DMS153 (cell line): ENCODE results near the gene SEC31A.
"Not testable (repeated sequence)": the region's sequence is repeated elsewhere in the genome, so short reads cannot be mapped to it uniquely, and the experiment has no call there.

ENCODE experiments used
- DNase-seq: peaks from one replicate; lab custom pipeline; 2025; lab: John Stamatoyannopoulos, UW

Gene SEC31A

GRCh38 chr4:82892467-82892802 is 1.5 kb upstream of the SEC31A start:
- DNase-seq, result no peak

GRCh38 chr4:82891707-82892466 is 934 bp upstream of the SEC31A start:
- no peak for DNase-seq

- no peak for DNase-seq
Measured at GRCh38 chr4:82890528-82890900, 439 bp downstream of the SEC31A start.

GRCh38 chr4:82889287-82889686 is 1.7 kb downstream of the SEC31A start:
- no peak for DNase-seq

- no peak for DNase-seq
Measured at GRCh38 chr4:82886147-82886942, 4.6 kb downstream of the SEC31A start.

GRCh38 chr4:82885410-82885809 is 5.5 kb downstream of the SEC31A start:
- DNase-seq, result no peak

GRCh38 chr4:82868572-82868971 is 22.4 kb downstream of the SEC31A start:
- DNase-seq, result no peak

GRCh38 chr4:82866706-82867385 is 24.1 kb downstream of the SEC31A start:
- DNase-seq, result no peak

- DNase-seq, result not testable (repeated sequence)
Measured at GRCh38 chr4:82866033-82866432, 24.9 kb downstream of the SEC31A start.

GRCh38 chr4:82865592-82865991 is 25.4 kb downstream of the SEC31A start:
- no peak for DNase-seq

- no peak for DNase-seq
Measured at GRCh38 chr4:82864336-82864979, 26.5 kb downstream of the SEC31A start.

- DNase-seq, result no peak
Measured at GRCh38 chr4:82861529-82861928, 29.4 kb downstream of the SEC31A start.

- DNase-seq, result not testable (repeated sequence)
Measured at GRCh38 chr4:82860487-82860886, 30.5 kb downstream of the SEC31A start.

- no peak for DNase-seq
Measured at GRCh38 chr4:82852751-82853285, 38.1 kb downstream of the SEC31A start.

GRCh38 chr4:82851885-82852750 is 38.8 kb downstream of the SEC31A start:
- peak; percentile 9 for DNase-seq

- no peak for DNase-seq
Measured at GRCh38 chr4:82851318-82851717, 39.6 kb downstream of the SEC31A start.

- DNase-seq, result no peak
Measured at GRCh38 chr4:82850684-82851083, 40.3 kb downstream of the SEC31A start.

- no peak for DNase-seq
Measured at GRCh38 chr4:82848706-82849105, 42.2 kb downstream of the SEC31A start.

- DNase-seq, result no peak
Measured at GRCh38 chr4:82842593-82842992, 48.4 kb downstream of the SEC31A start.

GRCh38 chr4:82839624-82840023 is 51.3 kb downstream of the SEC31A start:
- DNase-seq, result no peak

- no peak for DNase-seq
Measured at GRCh38 chr4:82833696-82834313, 57.1 kb downstream of the SEC31A start.
